NCI-H1436 (cell line): ENCODE data around the gene SLC24A5.

Source experiments
- DNase-seq: peaks from one replicate; lab custom pipeline; 2025; lab: John Stamatoyannopoulos, UW

The SLC24A5 gene

DNA sequence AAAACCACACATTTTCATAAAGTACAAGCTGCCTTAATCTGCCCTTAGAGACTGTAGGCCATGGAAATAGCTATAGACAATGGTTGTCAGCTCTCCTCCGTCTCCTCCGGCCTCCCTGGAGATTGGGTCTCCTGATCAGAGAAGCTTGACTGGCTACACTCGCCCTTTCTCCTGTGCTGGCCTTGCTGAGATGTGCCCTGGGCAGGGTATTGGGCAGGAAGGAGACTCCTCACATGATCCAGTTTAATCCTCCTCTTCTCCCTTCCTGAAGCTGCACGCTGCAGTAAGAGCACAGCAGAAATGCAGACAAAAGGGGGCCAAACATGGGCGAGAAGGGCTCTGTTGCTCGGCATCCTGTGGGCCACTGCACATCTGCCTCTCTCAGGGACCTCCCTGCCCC lies at the start of gene SLC24A5:
Gene SLC24A5 (plus strand): TSS at position 246 of the 400 bp plus-strand sequence. CDS start 55 bp downstream, at position 301.
- no peak for DNase-seq

DNA sequence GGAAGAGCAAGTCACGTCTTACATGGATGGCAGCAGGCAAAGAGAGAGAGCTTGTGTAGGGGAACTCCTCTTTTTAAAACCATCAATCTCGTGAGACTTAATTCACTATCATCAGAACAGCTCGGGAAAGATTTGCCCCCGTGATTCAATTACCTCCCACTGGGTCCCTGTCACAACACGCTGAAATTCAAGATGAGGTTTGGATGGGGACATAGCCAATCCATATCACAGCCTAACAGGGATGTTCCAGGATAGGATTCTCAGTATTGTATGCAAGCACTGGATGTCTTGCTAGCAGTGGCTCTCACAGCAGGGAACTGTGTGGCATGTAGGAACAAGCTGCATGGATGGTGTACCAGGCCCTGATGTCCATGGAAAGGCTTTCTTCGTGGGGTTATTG lies 47.8 kb upstream of the SLC24A5 start:
- DNase-seq: no peak

DNA sequence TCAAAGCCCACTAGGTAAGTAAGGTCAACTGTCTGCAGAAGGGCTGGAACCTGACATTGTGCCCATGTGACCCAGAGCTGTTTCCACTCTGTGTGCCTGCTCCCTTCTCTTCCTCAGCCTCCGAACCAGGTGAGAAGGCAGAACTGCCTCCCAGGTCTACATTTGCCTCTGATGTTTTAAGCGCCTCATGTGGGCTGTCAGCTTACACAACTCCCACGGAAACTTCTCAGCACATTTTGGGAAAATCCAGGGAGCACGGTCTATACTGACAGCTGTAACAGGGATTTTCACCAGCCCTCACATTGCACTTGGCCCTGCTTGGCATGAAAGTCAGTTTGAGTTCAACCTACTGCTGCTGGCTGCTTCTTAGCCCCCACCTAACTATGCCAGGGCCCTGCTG lies 46.9 kb upstream of the SLC24A5 start:
- DNase-seq: no peak

DNA sequence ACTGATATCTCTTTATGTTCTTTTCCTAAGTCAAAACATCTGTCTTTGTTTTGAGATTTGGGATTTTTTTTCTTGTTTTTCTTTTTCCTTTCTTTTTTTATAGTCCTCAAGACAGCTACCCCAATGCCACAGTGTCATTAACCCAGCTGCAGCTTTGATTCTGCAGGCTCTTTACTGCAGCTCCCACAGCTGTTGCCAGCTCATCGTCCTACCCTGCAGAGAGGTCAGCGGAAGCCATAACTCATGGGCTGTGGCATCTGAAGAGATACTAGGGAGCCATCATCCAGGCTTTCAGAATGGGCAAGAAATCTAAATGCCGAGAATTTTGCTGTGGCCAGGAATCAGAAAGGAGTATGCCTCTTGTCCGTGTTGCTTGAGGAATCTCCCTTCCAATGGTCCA lies 44.3 kb upstream of the SLC24A5 start:
- DNase-seq: no peak

DNA sequence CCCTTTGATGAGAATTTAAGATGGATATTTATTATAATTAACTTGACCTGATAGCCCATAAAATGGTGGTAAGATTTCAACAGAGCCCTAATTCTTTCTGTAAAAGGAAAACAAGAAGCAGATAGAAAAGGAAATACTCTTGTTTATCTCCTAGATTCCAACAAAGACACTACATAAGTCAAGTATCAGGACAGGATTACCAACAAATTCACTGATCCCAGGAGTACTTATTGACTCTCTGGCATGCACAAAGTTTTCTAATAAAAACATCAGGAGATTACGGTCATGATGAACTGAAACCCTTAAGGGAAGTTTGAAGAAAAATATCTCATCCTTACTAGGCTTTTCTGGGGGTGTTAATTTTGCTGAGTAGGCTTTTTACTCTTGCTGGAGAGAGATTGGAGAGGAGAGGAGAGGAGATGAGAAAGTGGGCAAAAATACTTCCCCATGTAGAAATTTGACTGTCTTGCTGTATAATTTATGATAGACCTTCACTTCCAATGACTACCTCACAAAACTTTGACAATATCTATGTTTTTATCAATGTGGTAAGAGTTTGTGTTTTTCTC lies 43.1 kb upstream of the SLC24A5 start:
- DNase-seq: no peak

DNA sequence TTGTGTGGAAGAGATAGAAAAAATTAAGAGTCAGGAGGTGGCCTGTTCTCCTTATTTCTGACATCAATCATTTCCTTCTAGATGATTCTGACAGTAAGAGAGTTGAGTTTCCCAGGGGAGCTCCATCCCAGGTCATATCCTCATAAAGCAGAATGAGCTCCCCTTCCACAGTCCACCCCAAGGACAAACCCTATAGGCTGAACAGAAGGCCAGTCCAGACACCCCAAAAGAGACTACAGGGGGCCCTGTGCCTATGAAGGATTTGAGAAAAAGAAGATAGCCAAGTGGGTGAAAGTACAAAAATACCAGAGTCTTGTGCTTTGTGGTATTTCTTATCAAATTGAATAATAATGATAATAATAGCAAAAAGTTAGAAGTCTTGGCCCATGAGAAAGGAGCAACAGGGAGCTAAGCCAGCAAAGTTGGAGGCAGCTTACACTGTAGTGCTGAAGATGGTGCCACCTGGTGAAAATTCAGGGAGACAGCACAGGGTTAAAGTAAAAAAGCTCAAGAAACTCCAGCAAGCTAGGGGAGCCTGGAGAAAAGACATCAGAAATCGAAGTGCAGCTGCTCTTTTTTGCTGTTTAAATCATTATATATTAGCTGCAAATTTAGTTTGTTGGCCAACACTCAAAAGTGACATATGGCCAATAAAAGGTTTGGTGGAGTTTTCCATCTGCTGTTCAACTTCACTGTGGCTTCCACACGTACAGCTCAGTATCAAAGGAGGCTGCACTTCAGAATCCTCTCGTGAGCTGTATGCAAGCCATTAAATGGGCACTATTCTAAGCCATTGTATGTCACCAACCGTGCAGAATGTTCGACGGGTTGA lies 35.8 kb upstream of the SLC24A5 start:
- DNase-seq: peak; percentile 5

DNA sequence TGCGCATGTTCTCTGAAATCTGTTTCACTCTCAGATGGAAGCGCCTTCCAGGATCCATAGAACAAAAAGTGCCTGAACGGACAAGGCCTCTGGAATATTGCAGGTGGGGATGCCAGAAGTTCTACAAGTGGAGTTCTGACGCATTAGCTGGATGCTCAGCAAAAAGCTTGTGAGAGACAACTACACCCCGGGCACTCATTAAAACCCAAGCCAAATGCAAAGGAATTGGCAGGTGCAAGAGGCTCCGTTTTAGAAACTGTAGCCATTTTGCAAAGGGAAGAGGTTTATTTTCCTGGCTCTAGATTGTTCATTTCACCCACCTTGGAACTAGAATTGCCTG lies 35.2 kb upstream of the SLC24A5 start:
- no peak for DNase-seq

DNA sequence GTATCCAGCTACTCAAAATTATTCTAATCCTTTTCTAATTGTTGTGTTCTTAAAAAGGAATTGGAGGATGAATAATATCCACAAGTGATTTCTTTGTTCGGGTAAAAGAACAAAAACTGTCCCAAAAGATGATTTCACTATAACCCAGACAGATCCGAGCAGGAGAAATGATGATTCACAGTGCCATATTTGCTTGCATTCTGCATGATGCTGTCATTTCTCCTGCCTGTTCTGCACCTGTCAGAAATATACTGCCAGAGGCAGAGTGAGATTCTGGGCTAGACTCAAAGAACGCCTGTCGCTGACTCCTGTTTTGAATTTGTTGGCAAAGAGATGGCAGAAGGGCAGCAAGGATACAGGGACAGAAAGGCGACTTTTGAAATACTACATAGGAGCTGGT lies 34.7 kb upstream of the SLC24A5 start:
- no peak for DNase-seq

DNA sequence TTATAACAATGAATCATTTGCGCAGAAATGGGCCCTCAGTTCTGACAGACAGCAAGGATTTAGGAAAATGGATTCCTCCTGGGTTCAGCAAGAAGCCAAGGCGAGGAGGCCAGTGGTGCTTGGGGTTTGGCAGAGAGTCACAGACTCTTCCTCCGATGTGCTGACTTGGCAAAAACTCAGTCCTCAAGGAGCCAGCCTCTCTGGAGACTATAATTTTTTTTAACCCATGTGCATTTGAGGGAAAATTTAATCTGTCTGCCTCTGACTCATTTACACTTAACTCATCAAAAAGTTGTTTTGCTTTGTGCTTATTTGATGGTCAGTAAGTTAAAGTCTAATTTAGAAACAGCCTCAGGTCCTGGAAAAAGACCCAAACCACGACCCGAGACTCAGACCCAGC lies 34.2 kb upstream of the SLC24A5 start:
- DNase-seq: no peak

DNA sequence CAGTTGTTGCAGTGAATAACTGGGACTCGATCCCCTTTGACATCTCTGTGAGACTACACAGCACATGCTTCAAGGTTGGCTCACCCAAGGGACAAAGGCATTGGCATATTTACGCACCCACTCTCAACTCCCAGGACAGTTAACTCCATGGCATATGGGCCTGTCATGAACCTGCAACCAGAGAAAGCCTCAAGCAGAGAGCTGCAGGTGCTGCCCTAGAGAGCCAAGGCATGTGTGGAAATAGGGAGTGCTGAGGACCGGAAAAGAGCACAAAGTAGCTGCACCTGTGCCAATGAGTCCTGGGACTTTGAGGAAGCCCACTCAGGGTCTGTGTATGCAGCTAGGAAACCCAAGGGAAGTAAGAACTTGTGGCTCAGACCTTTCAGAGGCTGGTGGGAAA lies 32.9 kb upstream of the SLC24A5 start:
- DNase-seq: no peak

DNA sequence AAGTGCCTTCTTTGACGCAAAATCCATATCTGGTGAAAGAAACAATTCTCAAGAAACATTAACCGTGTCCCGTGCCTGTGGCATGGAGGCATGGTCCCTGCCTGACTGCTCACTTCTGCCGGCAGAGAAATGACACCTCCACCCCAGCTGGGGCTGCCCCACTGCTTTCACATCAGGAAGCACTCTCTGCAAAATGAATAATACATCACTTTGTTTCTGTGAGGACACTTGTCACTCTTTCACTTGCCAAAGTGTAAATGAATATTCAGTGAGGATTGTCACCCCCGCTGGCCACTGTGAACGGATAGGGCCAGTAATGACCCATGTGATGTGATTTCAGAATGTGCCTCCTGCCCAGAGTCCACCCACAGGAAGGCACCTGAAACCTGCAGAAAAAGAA lies 31.1 kb upstream of the SLC24A5 start:
- DNase-seq: no peak

DNA sequence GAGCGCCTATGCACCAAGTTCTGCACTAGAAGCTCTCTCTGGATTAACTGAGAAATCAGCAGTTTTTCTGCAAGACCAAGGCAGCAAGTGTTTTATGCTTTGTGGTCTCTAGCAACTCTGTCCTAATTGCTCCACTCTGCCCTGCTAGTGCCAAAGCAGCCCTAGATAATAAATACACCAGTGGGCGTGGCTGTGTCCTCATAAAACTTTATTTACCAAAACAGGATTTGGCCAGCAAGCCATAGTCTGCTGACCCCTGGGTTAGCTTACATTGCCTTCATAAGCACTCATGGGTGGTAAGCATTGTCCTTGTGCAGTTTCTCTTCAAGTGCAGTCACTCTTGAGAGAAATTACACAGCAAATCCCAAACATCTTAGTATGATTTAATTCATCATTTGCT lies 30.7 kb upstream of the SLC24A5 start:
- no peak for DNase-seq

DNA sequence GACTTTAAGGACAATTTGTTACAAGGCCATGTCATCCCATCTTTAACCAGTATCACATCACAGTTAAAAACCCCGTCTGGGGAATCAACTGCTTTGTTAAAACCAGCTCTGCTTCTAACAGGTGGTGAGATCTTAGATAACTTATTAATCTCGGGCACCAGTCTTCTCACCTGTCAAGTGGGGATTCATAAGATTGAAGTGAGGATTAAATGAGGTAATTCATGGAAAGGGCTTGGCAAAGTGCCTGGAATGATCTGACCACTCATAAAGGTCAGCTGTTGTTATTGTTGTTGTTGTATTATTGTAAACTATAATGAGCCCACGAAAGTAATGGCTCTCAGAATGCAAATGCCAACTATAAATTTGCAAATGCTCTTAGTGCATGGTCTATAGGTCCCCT lies 30.1 kb upstream of the SLC24A5 start:
- DNase-seq: no peak

DNA sequence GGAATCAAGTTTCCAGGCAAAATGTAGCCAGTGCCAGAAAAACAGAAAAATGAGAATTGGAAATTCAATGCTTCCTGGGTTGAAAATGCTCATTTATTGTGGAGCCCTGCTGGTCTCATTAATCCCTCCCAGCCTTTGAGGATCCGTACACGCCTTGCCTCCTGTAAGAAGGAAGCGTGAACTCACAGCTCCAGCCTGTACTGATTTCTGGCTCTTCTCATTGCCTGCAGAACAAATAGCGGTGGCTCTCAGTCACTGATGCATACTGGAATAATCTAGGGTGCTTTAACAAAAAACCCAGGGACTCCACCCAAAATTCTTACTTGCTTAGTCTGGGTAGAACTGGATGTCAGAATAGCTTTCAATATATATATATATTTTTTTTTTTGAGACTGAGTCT lies 29.3 kb upstream of the SLC24A5 start:
- DNase-seq: no peak

DNA sequence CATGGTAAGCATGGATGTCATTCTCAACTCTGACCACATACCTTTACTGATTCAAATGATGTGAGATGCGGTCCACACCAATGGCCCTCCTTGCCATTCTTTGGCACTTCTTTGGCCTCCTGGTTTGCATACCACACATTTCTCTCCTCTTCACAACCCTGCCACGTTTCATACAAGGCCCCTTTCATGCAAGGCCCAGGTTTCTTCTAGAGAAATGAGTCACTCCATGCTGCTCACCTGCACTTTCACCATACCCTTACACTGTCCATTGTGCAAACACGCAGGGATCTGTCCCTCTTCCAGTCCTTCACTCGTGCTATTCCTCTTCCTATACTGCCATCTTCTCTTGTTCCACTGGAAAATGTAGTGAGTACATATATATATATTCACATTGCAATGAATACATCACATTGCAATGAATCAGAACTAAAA lies 24.4 kb upstream of the SLC24A5 start:
- no peak for DNase-seq

DNA sequence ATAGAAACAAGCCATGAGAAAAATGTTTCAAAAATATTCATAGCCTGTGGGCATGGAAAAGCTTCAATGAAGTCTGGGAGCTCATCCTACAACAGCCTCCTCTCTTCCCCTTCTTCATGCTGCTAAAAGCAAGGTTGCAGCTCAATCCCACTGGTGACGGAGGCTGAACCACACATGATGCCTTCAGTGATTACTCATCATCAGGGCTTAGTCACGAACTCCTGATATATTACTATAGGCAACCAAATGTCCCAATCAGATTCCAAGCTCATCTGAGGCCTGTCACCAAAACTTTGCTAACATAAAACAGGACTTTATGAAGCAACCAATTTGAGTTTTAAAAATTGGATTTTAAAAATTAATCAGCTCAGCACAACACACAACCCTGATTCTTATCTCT lies 24.0 kb upstream of the SLC24A5 start:
- DNase-seq: no peak

DNA sequence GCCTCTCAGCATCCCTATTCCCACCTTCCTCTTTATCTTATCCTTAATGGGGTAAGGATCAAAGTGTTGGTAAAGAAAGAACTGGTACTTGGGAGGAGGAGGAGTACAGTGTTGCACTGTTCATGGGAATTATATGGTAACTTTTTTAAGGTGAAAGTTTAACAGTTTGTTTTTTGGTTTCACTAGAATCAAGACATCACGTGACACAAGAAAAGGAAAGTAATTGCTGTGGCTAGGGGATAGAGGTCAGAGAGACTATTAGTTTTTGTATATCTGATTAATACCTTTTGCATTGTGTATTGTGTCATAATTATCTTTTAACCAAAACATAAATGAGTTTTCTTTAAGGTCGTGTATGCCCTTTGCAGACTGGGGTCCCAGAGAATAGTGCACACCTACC lies 23.5 kb upstream of the SLC24A5 start:
- no peak for DNase-seq

DNA sequence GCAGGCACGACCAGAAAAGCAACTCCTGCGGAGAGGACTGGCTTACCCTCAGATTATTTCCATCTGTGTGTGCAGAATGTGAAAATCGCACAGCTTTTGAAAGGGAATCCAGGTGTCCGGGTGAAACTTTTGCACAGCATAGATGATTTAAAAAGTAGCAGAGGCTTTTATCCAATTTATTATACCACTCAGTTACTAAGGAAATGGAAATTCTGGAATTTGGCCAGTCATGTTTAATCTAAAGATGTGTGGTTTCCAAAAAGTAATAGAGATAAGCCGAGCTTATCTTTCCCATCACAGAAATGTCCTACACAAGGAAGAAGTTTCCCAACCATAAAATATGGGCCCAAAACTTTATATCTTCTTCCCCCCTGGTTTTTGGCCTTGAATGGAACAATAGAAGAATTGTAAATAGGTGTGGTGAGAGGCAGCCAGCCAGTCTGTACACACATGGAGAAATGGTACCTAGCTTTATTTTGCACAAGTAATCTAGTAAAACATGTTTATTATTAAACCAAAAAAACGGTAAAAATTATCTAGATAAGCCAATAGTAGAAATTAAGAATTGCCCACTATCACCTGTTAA lies 19.3 kb upstream of the SLC24A5 start:
- no peak for DNase-seq

DNA sequence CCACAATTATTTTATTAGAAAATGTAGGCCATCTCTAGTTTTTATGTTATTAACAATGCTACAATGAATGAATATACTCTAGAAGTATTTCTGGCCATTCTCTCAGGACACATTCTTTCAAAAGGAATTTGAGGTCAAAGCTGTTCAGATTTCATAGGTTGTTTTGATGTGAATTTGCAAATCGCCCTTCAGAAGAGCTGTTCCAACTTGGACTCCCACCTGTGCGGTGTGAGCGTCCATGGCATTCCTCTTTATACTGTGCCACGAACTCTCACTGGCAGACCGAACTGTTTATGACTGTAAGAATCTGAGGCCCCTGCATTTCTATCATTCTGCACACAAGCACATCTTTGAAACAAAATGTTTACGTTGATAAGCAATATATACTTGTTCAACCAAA lies 18.6 kb upstream of the SLC24A5 start:
- no peak for DNase-seq

DNA sequence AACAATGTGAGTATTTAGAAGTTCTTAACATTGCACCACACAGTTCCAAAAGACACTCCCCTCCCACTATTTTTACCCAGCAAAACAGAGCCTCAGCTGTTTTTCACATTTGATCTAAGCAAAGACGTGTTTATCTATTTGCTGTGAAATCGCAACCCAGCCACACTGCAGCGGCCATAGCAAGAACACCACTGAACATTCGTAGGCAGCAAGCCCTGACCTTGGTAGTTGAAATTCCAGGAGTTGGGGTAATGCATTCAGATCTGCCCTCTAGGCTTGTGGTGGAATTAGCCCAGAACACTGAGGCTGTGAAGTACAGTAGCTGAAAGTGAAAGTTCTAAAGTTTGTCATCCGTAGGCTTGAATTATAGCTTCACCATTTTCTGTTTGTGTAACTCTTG lies 17.1 kb upstream of the SLC24A5 start:
- DNase-seq: no peak

DNA sequence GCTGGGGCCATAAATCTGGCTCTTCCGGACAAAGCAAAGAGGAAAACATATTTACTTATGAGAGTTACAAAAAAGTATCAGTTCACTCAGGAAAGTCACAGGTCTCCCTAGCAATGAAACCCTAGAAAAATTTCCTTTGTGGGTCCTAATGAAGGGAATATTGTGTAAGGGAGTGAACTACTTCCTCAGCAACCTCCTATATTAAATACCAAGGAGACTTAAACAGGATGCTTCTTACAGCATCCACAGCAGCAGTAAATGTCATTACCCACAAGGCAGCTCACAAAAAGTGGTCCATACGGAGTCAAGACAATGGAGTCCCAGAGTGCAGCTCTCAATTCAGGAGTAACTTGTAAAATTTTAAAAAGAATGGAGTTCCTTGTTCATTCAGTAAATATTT lies 14.9 kb upstream of the SLC24A5 start:
- DNase-seq: no peak

DNA sequence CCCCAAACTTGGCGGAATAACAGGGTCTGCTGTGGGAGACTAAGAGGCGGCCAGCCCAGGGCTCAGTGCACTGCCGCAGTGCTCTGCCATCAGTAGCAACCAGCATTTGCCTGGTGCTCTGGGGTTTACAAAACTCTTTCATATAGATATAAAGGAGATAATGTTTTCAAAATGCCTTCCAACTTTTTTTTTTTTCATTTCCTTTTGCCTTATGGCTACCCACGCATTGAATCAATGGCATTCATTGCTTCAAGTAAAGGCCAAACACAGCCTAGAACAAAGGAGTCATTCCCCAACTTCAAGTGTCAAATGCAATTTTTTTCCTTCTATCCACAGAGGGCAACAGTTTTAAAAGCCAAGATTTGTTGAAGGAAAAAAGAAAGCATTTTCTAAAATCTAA lies 11.6 kb upstream of the SLC24A5 start:
- no peak for DNase-seq

DNA sequence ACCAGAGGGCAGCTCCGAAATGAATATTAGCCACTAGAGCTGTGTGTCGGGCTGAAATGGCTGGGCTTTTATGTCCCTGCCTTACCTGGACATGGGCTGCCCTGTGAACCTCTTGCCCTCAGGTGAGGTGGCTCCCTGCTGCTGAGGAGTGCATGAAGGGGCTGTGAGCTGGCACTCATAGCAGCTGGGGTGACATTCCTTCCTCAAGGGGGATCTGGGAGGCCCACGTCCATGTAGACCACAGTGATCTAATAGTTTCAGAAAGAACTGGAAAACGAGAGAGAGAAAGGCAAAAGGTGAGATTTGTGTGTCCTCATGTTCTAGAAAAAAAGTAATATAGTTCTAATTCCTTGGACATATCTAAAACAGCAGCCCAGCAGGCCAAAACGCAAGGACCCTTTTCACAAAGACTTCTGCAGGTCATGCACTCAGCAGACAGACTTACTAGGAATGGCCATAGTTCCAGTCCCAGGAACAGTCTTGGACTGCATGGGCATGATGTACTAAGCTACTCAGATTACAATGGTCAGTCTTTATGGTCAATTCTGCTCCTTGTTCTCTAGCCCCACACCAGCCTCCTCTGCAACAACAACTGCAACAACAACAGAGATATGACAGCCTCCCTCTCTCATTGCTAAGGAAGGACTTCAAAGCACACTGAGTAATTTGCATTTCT lies 10.8 kb upstream of the SLC24A5 start:
- DNase-seq: no peak
